ENCODE data around the gene SLC12A6. TPM values are rescaled to one million over a fixed set of nuclear protein-coding genes. Genes with fewer than 3 reads are reported as not detected.

SLC12A6 gene
- total RNA-seq, 1 experiment from 2014 or later = 15.1 TPM

GRCh38 chr15:34329006-34329405 is 8.6 kb downstream of the SLC12A6 start:
- H3K4me2 ChIP-seq (ENCODE audit: low read length) = no peak overlapping the region
- TF ChIP-seq CEBPB (IDR thresholded peaks at IDR 0.05; ENCODE audit: low read depth) = no peak
- H3K27me3 ChIP-seq (ENCODE audit: insufficient read depth, low read length) = no peaks in the 10 kb centered on the region
- H3K79me2 ChIP-seq (ENCODE audit: insufficient read depth, low read length) = no peaks in the 10 kb centered on the region
- CTCF ChIA-PET = no interaction called here
- H3K9me2 ChIP-seq (ENCODE audit: insufficient read depth) = no peaks in the 10 kb centered on the region
- no peak overlapping the region for H3K9ac ChIP-seq (ENCODE audit: low read length)
- no TSS peak for BruUV-seq (replicated peaks)
- RAD21 ChIA-PET (ENCODE audit: low non-redundant PET in 1 of 2, low total read pairs in 2 of 2, uncharacterized antibody in 2 of 2, unreplicated experiment in 2 of 2) = no interaction called here
- no peaks in the 10 kb centered on the region for H3K9me3 ChIP-seq (ENCODE audit: control insufficient read depth in 1 of 2, insufficient read depth in 1 of 2, low read depth in 1 of 2, low read length in 2 of 2)
- H3K27ac ChIP-seq (ENCODE audit: low read depth, low read length) = no peak overlapping the region
- H3K4me3 ChIP-seq (replicated peaks in 1 of 2; ENCODE audit: low read depth in 1 of 2, low read length in 2 of 2) = no peak overlapping the region
- ATAC-seq (no peak), DNase-seq (ENCODE audit: low read depth, low spot score) (no peak)
- no peaks in the 10 kb centered on the region for H3K4me1 ChIP-seq (ENCODE audit: control insufficient read depth in 1 of 2, insufficient read depth in 2 of 2, low read length in 2 of 2)
- H3K36me3 ChIP-seq (ENCODE audit: control insufficient read depth in 1 of 2, insufficient read depth in 2 of 2, low read length in 2 of 2) = no peaks in the 10 kb centered on the region
- POLR2A ChIA-PET = interaction anchor here (0.6 to 1.7 kb wide), 3 partner anchors 9 to 10 kb away, joined by 3 to 5 read pairs (median 4); partner anchors contain the start of gene SLC12A6
- no peak overlapping the region for H2AFZ ChIP-seq (ENCODE audit: low read depth, low read length, poor library complexity, severe bottlenecking)
- intact Hi-C loops (cut with micrococcal nuclease) = no loop called here
- no peaks in the 10 kb centered on the region for H4K20me1 ChIP-seq (ENCODE audit: insufficient read depth)

DNA sequence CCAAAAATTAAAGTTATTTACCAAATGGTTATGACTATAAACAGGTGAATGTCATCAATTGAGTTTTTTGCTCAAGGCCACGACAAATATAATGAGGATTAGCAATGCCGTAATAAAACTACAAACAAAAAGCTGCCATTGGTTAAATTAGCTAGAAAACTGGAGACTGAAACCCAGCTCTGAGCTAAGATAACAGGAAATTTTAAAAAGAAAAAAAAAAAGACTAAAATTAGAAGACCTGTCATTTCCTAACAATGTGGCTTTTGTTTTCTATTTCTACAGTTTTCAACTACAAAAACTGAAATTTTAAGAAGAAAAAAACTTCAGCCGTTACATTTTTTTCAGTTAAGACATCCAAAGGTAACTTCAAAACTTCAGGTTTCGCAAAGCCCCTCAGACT is 9.7 kb downstream of the SLC12A6 start:
- Histone ChIP-seq H3K27ac (ENCODE audit: low read depth, low read length) (no peak overlapping the region), H3K9me2 (ENCODE audit: insufficient read depth) (no peaks in the 10 kb centered on the region), H3K36me3 (ENCODE audit: control insufficient read depth in 1 of 2, insufficient read depth in 2 of 2, low read length in 2 of 2) (no peaks in the 10 kb centered on the region), H3K4me3 (replicated peaks in 1 of 2; ENCODE audit: low read depth in 1 of 2, low read length in 2 of 2) (no peak overlapping the region), H3K9ac (ENCODE audit: low read length) (no peak overlapping the region), H3K79me2 (ENCODE audit: insufficient read depth, low read length) (no peaks in the 10 kb centered on the region), H3K27me3 (ENCODE audit: insufficient read depth, low read length) (no peaks in the 10 kb centered on the region), H4K20me1 (ENCODE audit: insufficient read depth) (no peaks in the 10 kb centered on the region), H3K4me1 (ENCODE audit: control insufficient read depth in 1 of 2, insufficient read depth in 2 of 2, low read length in 2 of 2) (no peaks in the 10 kb centered on the region), H2AFZ (ENCODE audit: low read depth, low read length, poor library complexity, severe bottlenecking) (no peak overlapping the region), H3K4me2 (ENCODE audit: low read length) (no peak overlapping the region), H3K9me3 (ENCODE audit: control insufficient read depth in 1 of 2, insufficient read depth in 1 of 2, low read depth in 1 of 2, low read length in 2 of 2) (no peaks in the 10 kb centered on the region)
- no peak for TF ChIP-seq POLR2AphosphoS5 (IDR thresholded peaks at IDR 0.05; ENCODE audit: low read depth, low read length)
- TF ChIP-seq REST (IDR thresholded peaks at IDR 0.05; ENCODE audit: low read depth) = no peak
- TF ChIP-seq YY1 (IDR thresholded peaks at IDR 0.05; ENCODE audit: extremely low read depth, insufficient replicate concordance, low read depth, low read length) = no peak
- no peak for TF ChIP-seq FOSL1 (IDR thresholded peaks at IDR 0.05; ENCODE audit: low read depth)
- intact Hi-C loops (cut with micrococcal nuclease) = loop anchor here (2.0 kb wide), 1 partner anchor 15 kb away; the partner anchor contains the start of genes NOP10 and NUTM1
- RAD21 ChIA-PET (ENCODE audit: low non-redundant PET in 1 of 2, low total read pairs in 2 of 2, uncharacterized antibody in 2 of 2, unreplicated experiment in 2 of 2) = no interaction called here
- CTCF ChIA-PET = no interaction called here
- no TSS peak for BruUV-seq (replicated peaks)
- POLR2A ChIA-PET = interaction anchor here (1.0 kb wide), 1 partner anchor 10 kb away, joined by 3 read pairs; no protein-coding TSS in a partner anchor
- ATAC-seq (no peak), DNase-seq (ENCODE audit: low read depth, low spot score) (no peak)
